Lung microvascular endothelial cell (primary cell): Measurements from ENCODE around the gene ARMC7. TPM values are rescaled to one million over a fixed set of nuclear protein-coding genes. Genes with fewer than 3 reads are reported as not detected.
A peak's percentile ranks its signal among the peaks of the same experiment; 100 is the strongest.
"Not testable (repeated sequence)": the region's sequence is repeated elsewhere in the genome, so short reads cannot be mapped to it uniquely, and the experiment has no call there.

Experiments
- DNase-seq, 2 donors: peaks; one replicate each; pipeline versions ENCODE4 v3.0.0 to v3.0.0-alpha.2; 2010; ENCODE audit warnings: low read depth in 2 of 2
- total RNA-seq: library from RNA; depleted of rRNA; stranded (reverse); fragments of >200 nt; gene quantifications from 2 replicates; pipeline ENCODE4 v1.2.1, GENCODE V29; 2014

The ARMC7 gene
- total RNA-seq, 1 donor from 2014 or later = 2.8 TPM

GRCh38 chr17:75099881-75100595 is 9.7 kb upstream of the ARMC7 start:
- DNase-seq = no peak

DNA sequence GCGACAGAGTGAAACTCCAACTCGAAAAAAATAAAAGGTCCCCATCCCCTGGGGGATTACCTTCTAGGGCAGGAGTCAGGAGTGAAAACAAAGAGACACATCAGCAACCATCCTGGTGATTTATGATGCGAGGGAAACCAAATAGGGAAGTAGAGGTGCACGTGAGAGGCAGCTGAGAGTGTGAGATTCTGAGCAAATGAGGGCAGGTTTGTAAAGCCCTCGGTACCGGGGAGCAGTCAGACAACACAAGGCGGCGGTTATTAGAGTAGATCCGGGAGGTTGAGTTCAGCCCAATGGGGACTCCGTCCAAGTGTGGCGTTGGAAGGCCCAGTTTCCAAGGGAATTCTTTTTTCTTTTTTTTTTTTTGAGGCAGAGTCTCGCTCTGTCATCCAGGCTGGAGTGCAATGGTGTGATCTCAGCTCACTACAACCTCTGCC is 7.4 kb upstream of the ARMC7 start:
- DNase-seq = no peak

- DNase-seq = no peak
Observed at GRCh38 chr17:75103601-75104554, 5.9 kb upstream of the ARMC7 start.

GRCh38 chr17:75105126-75106080 is 4.4 kb upstream of the ARMC7 start:
- peak; percentile 64 to 65 for DNase-seq

DNA sequence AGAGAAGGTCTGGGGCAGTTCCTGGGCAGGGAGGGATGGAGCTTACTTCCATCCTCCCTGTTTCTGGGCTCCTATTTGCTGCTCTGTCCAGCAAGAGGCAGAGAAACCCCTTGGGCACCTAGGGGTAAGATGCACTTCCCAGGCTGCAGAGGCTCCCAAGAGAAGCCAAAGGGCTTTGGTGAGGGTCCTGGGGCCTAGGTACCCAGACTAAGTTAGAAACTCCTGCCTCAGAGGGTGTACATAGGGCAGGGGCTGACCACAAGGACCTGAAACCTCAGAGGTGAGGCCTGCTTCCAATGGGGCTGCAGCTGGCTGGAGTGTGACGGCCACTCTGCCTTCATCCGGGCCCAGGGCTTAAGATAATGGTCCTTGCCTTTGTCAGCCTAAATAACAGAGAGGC is 1.6 kb upstream of the ARMC7 start:
- no peak for DNase-seq

DNA sequence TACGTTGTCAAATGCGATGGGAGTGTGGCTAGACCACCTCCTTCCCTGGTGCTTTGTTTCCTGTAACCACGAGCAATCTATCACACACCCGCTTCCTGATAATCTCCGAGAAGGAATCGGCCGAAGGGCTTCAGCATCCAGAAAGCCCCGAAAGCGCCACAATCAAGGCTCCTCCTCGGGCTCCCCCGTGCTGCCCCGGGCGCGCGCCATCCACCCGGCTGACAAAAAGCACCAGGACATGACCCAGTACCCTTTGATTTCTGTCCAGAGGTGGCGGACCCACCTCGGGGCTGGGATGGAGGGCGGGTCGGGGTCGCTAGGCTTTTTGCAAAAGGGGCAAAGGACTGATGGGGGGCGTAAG is 743 bp upstream of the ARMC7 start:
- no peak for DNase-seq

- DNase-seq = peak in 1 of 2 donors; percentile 45
Observed at GRCh38 chr17:75110234-75110937, 617 bp downstream of the ARMC7 start.

DNA sequence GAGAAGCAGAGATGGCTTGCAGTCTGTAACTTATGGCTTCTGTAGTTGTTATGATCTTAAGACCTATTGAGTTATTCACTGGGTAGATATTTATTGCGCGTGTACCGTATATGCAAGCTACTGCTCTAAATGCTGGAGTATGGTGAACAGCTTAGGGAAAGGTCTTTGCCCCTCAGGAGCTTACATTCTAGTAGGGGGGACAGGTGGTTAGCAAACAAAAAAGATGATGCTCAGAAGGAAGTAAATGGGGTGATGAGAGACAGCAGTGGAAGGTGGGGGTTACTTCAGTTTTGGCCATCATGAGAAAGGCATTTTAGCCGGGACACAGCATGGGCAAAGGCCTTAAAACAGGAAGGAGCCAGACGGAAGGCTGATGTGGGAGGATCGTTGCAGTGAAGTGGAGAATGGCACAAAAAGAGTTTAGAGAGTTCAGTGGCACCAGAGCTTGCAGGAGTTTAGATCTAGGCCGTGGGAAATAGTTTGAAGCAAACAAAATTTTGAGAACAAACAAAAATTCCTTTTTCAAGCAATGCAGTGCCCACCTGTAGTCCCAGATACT is 2.1 kb downstream of the ARMC7 start:
- no peak for DNase-seq

DNA sequence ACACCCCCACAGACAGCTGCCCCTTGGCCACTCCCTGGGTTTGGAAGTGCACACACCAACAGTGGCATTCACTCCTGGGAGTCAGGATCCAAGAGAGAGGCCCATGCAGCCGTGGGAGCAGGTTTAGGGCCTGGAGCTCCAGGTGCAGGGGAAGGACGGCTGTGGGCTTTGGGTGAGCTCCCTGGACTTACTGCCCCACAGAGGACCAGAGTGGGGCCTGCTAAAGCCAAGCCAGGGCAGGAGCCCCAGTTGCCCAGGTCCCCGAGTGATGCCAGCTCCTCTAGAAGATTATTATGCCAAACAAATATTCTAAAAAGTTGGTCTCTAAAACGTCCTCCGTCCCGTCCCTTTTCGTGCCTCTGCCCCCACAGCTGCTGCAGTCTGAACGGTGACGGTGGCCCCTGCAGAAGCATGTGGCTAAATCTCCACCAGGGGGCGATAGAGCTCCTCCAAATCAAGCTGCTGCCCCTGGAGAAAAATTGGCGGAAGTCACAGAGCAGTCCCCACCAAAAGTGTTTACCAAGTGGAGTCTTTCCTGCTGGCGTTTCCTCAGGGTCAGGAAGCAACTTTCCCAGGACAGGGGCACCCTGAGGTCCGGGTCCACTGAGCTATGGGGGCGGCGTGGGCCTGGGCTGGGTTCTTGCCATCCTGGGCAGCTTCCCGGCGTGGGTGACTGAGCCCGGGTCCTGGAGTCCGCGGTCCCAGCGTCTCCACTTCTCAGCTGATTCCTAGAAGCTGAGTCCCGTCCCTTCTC is 4.2 kb downstream of the ARMC7 start:
- peak; percentile 93 to 94 for DNase-seq

- DNase-seq = no peak
Observed at GRCh38 chr17:75114552-75115314, 5.0 kb downstream of the ARMC7 start.

DNA sequence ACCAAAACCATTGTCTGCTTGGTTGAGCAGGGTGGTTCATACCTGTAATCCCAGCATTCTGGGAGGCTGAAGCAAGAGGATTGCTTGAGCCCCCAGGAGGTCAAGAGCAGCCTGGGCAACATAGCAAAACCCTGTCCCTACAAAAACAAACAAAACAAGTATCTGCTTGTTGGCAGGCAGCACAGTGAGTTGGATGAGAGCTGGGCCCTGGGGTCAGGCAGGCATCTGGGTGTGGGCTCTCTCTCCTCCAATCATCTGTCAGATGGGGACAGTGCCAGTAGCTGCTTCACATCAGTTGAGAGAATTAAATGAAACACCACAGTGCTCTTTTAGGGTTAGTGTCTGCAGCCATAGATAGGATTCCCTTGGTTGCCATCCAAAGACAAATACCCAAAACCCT is 5.8 kb downstream of the ARMC7 start:
- no peak for DNase-seq

DNA sequence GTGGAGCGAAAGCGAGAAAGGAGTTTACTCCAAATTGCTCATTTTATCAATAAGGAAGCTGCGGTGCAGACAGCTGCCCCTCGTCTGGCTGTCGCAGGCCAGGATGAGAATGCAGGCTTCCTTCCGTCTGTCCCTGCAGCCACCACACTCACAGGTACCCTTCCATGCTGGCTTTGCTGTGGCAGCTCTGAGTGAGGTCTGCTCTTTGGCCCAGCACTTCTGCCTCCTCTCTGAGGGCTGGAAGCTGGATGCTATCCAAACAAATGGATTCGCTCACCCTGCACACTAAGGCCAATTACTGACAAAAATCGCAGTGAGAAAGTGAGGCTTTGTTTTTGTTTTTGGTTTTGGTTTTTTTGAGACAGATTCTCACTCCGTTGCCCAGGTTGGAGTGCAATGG is 7.0 kb downstream of the ARMC7 start:
- DNase-seq = no peak

DNA sequence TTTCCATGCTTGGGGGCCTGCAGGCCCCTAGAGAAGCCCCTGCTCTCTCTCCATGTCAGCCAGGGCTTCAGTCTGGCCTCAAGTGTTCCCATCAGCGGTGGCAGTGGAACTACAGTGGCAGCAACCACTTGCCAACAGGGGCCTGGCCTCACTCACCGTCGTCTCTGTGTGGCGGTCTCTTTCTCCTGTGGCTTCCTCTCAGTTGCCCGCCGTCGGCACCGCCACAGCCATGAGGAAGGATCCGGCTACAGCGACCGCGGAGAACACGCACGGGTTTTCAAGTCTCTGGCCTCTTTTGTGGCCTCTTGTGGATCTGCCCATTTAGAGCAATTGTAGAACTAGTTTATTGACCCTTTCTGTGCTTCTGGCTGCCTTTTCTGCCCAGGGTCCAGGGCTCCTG is 8.5 kb downstream of the ARMC7 start:
- no peak for DNase-seq

- DNase-seq = peak; percentile 70 to 84
Observed at GRCh38 chr17:75124041-75124818, 14.5 kb downstream of the ARMC7 start.

- DNase-seq = no peak
Observed at GRCh38 chr17:75124819-75125162, 15.0 kb downstream of the ARMC7 start.

GRCh38 chr17:75125984-75126383 is 16.2 kb downstream of the ARMC7 start:
- DNase-seq = peak in 1 of 2 donors; percentile 25

- no peak for DNase-seq
Observed at GRCh38 chr17:75126954-75127353, 17.2 kb downstream of the ARMC7 start.

- not testable (repeated sequence) for DNase-seq
Observed at GRCh38 chr17:75127936-75128335, 18.2 kb downstream of the ARMC7 start.
